HL-60 (cell line): Measurements from ENCODE around the gene SNRNP70.
"Not testable (repeated sequence)": the region's sequence is repeated elsewhere in the genome, so short reads cannot be mapped to it uniquely, and the experiment has no call there.

ENCODE experiments used
- DNase-seq, 2 experiments: peaks; one replicate each; pipeline ENCODE4 v3.0.0-alpha.2; 2010 to 2020; ENCODE audit warnings: low read depth in 1 of 2, low spot score in 1 of 2
- H3K27ac ChIP-seq: fragments of 250-450 bp; sonication (Bioruptor Pico); replicated peaks from 2 replicates; pipeline ENCODE4 v1.5.1; 2020; ENCODE audit warnings: mild to moderate bottlenecking, moderate library complexity
- H3K27me3 ChIP-seq: fragments of 250-450 bp; sonication (Bioruptor Pico); 2 replicates; pipeline ENCODE4 v1.5.1; 2021; ENCODE audit warnings: mild to moderate bottlenecking, moderate library complexity; ENCODE audit not compliant: insufficient read depth, poor library complexity, severe bottlenecking
- H3K4me3 ChIP-seq: replicated peaks from 2 replicates; pipeline ENCODE4 v1.5.1; 2011; ENCODE audit warnings: mild to moderate bottlenecking, control low read depth, low read length; ENCODE audit not compliant: insufficient read depth
- CTCF ChIP-seq: IDR thresholded peaks from one replicate; pipeline ENCODE4 v1.5.1; 2011; ENCODE audit warnings: low read length, control low read depth, inconsistent platforms; ENCODE audit not compliant: insufficient read depth
- GABPA ChIP-seq: IDR thresholded peaks from 2 replicates; pipeline ENCODE4 v1.6.1; 2012; ENCODE audit warnings: low read depth
- POLR2AphosphoS5 ChIP-seq: IDR thresholded peaks from 2 replicates; pipeline ENCODE4 v1.6.1; 2012; ENCODE audit warnings: low read depth
- REST ChIP-seq: IDR thresholded peaks from 2 replicates; pipeline ENCODE4 v1.6.1; 2012; ENCODE audit warnings: low read depth; ENCODE audit not compliant: insufficient replicate concordance
- SPI1 ChIP-seq: IDR thresholded peaks from 2 replicates; pipeline ENCODE4 v1.6.1; 2012; ENCODE audit warnings: low read depth, mild to moderate bottlenecking, borderline replicate concordance

Gene SNRNP70

GRCh38 chr19:49141352-49141751, 56.1 kb downstream of the SNRNP70 start:
- H3K27me3 ChIP-seq: no peaks in the 10 kb centered on the region
- no peak overlapping the region for H3K27ac ChIP-seq
- no peak overlapping the region for H3K4me3 ChIP-seq
- no peak for TF ChIP-seq CTCF
- no peak for TF ChIP-seq GABPA
- no peak for TF ChIP-seq REST
- DNase-seq: no peak

GRCh38 chr19:49142866-49143335, 57.6 kb downstream of the SNRNP70 start:
- H3K27ac ChIP-seq: no peak overlapping the region
- peaks cover 2% of the 10 kb centered on the region for H3K27me3 ChIP-seq
- no peak for DNase-seq
- TF ChIP-seq GABPA (no peak), SPI1 (no peak), POLR2AphosphoS5 (no peak), REST (no peak), CTCF (no peak)
- no peak overlapping the region for H3K4me3 ChIP-seq

GRCh38 chr19:49145573-49146407, 60.5 kb downstream of the SNRNP70 start:
- peaks cover 25% of the 10 kb centered on the region for H3K27me3 ChIP-seq
- H3K4me3 ChIP-seq: no peak overlapping the region; the same call in 1 of the 2 replicates
- peak; percentile 44 to 67 for DNase-seq
- TF ChIP-seq SPI1: no peak
- TF ChIP-seq POLR2AphosphoS5: no peak
- no peak for TF ChIP-seq REST
- peak; percentile 65 for TF ChIP-seq CTCF
- TF ChIP-seq GABPA: no peak
- no peak overlapping the region for H3K27ac ChIP-seq

GRCh38 chr19:49146408-49146770, 61.1 kb downstream of the SNRNP70 start:
- peaks cover 30% of the 10 kb centered on the region for H3K27me3 ChIP-seq
- not testable (repeated sequence) for H3K27ac ChIP-seq, H3K4me3 ChIP-seq
- peak in 1 of 2 experiments; percentile 19 for DNase-seq
